ENCODE data around the gene GPR68. TPM values are rescaled to one million over a fixed set of nuclear protein-coding genes. Genes with fewer than 3 reads are reported as not detected.

The GPR68 gene, protein sequence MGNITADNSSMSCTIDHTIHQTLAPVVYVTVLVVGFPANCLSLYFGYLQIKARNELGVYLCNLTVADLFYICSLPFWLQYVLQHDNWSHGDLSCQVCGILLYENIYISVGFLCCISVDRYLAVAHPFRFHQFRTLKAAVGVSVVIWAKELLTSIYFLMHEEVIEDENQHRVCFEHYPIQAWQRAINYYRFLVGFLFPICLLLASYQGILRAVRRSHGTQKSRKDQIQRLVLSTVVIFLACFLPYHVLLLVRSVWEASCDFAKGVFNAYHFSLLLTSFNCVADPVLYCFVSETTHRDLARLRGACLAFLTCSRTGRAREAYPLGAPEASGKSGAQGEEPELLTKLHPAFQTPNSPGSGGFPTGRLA
- 1 to 10 TPM in 1 of 3 donors, under 1 TPM in 2; 0.15 to 1.1 (median 0.22) TPM for polyA plus RNA-seq

DNA sequence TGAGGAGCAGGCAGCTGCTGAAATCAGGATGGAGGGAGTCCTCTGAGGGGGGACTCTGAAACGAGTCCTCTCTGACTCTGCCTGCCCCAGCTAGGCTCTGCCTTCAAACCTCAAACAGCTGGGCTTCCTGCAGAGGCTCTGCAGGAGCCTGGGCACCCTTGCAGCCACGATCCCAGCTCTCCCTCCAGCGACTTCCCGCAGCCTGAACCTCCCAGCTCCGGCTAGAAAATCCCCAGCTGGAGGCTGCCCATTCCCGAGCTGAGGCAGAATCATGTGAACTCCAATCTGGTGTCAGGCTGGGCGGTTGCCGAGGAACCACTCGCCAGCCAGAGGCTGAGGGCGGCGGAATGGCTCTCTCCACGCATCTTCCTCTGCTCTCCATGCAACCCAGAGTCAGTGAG is at the start of gene GPR68:
TSS of gene GPR68 (minus strand) at position 204 of the 401 bp plus-strand sequence. CDS start 9,654 bp downstream, outside the sequence.
- no peak within 1 kb of the TSS for H3K27ac ChIP-seq (ENCODE audit: low read depth, low read length)
- 19 to 26% (median 21%) methylated on average over 12 of the region's 12 CpGs for WGBS, 3 donors

DNA sequence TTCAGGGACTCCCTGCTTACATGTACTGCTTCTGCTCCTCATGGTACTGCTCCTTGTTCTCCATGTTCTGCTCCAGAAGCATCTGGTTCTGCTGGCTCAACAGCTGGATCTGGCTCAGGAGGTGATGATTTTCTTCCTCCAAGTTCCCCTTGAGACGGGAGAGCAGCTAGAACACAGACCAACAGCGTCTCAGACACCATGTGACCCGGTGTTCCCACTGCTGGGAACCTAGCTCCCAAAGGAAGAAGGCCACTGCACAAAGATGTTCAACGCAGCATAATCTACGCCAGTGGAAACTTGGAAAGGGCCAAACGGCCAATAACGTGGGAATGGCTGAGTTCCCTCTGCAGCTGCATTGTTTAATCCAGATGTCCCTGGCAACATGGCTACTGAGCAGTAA is 49.6 kb upstream of the GPR68 start:
- H3K27ac ChIP-seq (ENCODE audit: low read depth, low read length): no peak overlapping the region
- WGBS, 3 donors: 51 to 80% (median 62%) methylated on average over 7 of the region's 7 CpGs

DNA sequence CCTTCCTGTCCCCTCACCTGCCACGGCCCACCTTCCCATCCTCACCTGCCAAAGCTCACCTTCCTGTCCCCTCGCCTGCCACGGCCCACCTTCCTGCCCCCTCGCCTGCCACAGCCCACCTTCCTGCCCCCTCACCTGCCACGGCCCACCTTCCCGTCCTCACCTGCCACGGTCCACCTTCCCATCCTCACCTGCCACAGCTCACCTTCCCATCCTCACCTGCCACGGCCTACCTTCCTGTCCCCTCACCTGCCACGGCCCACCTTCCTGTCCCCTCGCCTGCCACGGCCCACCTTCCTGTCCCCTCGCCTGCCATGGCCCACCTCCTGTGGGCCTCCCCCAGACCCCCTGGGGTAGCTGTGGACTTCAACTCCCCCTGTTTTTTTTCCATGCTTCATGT is 48.8 kb upstream of the GPR68 start:
- no peak overlapping the region for H3K27ac ChIP-seq (ENCODE audit: low read depth, low read length)
- whole genome bisulfite sequencing, 3 donors: 47 to 66% (median 59%) methylated on average over 12 of the region's 12 CpGs

DNA sequence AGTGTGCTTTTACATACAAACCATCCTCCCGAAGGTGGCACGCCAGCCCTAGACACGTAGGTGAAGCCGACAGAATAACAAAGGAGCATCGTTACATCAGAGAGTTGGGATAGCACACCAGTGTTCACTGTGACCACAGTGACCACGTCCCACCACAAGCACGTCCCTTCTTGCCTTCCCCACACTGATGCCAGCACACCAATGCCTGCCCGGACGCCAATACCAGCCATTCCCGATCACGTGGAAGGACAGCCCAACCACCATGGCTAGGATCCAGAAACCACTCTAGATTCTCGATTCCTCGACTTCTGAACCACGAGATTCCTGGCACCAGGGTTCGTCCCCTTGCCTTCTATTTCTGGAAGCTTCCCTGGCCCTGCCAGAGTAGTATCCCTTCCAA is 48.0 kb upstream of the GPR68 start:
- H3K27ac ChIP-seq (ENCODE audit: low read depth, low read length): no peak overlapping the region
- 86 to 90% (median 86%) methylated on average over 15 of the region's 15 CpGs for WGBS, 3 donors

DNA sequence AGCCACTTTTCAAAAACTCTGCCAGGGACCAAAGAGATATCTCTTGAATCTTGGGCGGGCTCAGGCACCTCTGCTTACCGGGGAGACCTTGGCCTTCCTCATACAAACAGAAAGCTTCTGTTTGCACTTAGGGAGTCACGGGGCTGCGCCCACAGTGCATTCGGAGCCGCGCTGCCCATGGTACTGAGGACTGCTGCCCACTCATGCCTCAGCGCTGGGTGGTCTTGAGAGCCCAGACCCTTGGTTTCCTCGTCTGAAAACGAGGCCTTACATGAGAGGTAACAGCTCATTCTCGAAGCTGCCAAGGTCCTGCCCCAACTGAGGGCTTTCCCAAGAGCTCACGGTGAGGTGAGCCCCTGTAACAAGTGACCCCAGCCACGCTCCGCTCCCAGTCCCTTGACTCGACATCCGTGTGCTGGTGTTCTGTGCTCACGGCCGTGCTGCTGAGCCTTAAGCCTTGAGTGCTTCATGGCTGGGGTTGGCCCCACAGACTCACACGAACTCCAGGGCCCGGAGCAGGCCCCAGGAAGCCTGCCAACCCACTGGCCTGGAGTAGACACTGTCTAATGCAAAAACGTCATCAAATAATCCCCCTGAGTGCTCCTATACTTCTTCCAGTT is 47.4 kb upstream of the GPR68 start:
- WGBS, 3 donors: 91 to 96% (median 93%) methylated on average over 21 of the region's 21 CpGs
- H3K27ac ChIP-seq (ENCODE audit: low read depth, low read length): no peak overlapping the region

DNA sequence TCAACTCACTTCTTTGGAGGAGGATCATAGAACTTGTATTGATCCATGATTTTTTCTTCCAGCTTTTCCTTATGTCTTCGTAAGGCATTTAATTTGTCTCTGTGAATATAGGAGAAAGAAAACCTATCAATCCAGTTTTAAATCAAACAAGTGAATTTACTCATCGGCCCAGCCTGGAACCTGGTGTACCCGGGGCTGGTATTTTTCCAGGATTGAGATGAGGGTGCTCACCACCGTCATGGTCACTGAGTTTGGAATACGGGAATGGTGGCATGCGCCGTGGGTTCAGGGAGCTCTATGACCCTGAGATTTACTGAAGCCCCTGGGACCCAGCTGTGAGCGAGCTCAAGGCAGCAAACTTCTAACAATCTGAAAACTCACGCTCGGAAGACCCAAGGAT is 46.5 kb upstream of the GPR68 start:
- H3K27ac ChIP-seq (ENCODE audit: low read depth, low read length): no peak overlapping the region
- 74 to 94% (median 93%) methylated on average over 10 of the region's 10 CpGs for WGBS, 3 donors

DNA sequence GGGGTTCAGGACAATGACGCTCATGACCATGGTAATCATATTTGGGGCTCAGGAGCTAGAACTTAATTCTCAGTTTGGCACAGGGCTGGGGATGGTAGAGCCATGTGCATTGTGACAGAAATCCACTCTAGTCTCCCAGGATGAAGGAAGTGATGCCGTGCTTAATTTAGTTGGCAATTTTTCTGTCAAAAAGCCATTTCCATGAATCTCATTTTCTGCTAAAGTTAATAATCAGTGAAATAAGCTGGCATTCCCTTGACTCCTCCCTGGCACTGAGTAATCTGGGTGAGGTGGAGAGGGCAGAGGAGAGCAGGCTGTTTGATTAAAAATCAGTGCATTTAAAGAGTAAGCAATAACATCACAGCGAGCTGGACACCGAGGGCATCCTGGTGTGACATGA is 45.0 kb upstream of the GPR68 start:
- 87 to 93% (median 91%) methylated on average over 4 of the region's 4 CpGs for WGBS, 3 donors
- no peak overlapping the region for H3K27ac ChIP-seq (ENCODE audit: low read depth, low read length)

DNA sequence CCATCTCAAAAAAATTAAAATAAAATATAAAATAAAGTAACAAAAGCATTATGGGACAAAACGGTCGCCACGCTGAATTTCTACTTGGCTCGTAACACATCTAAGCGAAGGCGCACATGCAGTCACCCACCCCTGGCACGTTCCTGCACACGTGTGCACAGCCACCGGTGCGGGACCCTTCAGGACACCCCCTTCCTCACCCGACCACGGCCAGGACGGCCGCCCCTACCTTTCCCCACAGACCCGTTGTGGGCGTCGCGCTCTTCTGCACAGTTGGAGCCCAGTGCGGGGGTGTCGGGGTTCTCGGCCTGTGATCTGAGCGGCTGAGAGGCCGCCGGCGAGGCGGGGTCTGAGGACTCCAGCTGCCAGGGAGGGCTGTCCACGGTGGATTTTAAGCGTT is 44.4 kb upstream of the GPR68 start:
- 93 to 94% (median 94%) methylated on average over 28 of the region's 28 CpGs for WGBS, 3 donors
- H3K27ac ChIP-seq (ENCODE audit: low read depth, low read length): no peak overlapping the region

DNA sequence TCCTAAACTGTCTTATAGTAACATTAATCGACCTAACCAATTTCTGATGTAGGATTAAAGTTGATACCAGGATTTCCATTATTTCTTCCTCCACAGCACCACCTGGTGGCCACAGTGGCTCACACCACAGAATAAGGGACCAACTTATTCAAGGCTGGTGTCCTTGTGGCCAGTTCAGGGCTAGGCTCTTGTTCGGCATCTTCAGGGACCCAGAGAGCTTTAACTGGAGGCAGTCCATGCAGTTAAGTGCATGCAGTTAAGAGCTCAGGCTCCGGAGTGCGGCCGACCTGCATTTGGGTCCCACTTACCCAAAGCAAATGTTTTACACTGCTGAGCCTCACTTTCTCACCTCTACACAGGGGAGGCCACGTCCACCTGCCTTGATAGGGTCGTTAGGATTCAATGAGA is 42.0 kb upstream of the GPR68 start:
- WGBS, 3 donors: 36 to 53% (median 46%) methylated on average over 7 of the region's 7 CpGs
- H3K27ac ChIP-seq (ENCODE audit: low read depth, low read length): no peak overlapping the region

DNA sequence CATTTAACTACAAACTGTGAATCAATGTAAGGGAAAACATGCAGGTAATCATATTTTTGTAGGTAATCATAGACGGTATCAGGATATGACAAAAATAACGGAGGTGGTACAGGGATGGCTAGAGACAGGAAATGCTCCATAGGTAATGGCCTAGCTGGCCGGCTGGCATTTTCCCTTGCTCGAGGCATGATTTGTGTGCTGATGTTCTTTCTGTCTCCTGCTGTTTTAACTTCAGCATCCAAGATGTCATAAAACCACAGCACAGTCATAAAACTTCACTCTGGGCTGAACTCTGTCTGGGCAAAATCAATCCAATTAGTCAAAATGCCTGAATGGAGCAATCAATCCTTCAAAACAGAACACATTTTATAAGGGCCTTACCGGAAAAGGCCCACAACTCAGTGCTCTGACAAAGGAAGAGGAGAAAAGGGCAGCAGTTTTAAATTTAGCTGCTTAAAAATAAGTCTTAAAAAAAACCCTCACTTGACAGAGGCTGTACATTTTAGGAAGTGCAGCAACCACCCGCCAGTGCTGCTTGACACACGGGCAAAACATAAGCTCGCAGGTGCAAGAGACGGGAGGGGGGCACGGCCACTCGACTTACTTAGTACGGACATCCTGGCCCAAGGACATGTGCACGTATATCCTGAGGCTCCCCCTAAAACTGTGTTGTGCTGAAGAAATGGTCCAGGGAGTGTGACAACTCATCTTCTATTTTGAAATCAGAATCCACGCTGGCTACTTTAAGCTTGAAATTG is 40.5 kb upstream of the GPR68 start:
- WGBS, 3 donors: 83 to 86% (median 85%) methylated on average over 14 of the region's 14 CpGs
- no peak overlapping the region for H3K27ac ChIP-seq (ENCODE audit: low read depth, low read length)

DNA sequence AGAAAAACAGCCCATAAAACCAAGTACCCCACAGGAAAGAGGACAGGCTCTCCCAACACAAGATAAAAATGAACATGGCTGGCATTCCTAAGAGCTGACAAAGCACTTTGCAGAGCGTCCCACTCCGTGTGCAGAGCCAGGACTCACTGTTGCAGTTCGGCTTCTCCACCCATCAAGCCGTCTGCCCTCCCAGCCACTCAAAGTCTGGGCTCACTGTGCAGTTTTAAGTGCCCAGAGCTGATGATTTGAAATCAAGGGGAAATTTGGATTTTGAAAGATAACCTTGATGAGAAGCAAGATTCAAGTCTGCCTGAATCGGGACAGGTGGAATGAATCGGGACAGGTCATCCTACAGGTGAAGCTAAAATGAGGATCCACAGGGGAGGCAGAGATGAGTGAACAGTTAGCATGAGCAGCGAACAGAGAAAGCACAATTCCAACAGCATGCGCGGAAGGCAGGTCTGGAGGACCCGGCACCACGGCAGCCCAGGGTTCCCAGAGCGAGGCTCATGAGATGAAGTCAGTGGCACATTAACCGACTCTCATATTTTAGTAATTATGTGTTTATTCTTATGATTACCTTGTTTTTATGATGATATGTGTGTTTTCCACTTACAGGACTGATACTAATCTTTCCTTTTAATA is 39.8 kb upstream of the GPR68 start:
- 83 to 92% (median 85%) methylated on average over 13 of the region's 13 CpGs for WGBS, 3 donors
- H3K27ac ChIP-seq (ENCODE audit: low read depth, low read length): no peak overlapping the region

DNA sequence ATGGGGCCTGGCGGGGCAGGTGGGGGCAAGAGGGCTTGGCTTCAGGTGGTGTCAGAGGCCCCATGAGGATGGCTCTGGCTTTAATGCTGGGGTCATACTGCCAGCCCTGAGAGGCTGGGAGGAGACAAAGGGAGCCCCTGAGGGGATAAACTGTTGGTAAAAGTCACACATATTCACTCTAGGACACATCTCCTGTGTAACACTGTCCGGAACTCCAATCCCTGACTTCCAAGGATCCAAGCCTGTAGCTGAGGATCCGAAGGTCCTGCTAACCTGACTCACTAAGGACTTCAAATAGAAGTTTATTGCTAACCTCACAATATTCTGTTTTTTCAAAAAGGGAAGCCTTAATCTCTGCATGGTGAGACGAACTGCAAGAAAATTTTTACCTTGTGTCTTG is 39.2 kb upstream of the GPR68 start:
- whole genome bisulfite sequencing, 3 donors: 88 to 96% (median 94%) methylated on average over 4 of the region's 4 CpGs

DNA sequence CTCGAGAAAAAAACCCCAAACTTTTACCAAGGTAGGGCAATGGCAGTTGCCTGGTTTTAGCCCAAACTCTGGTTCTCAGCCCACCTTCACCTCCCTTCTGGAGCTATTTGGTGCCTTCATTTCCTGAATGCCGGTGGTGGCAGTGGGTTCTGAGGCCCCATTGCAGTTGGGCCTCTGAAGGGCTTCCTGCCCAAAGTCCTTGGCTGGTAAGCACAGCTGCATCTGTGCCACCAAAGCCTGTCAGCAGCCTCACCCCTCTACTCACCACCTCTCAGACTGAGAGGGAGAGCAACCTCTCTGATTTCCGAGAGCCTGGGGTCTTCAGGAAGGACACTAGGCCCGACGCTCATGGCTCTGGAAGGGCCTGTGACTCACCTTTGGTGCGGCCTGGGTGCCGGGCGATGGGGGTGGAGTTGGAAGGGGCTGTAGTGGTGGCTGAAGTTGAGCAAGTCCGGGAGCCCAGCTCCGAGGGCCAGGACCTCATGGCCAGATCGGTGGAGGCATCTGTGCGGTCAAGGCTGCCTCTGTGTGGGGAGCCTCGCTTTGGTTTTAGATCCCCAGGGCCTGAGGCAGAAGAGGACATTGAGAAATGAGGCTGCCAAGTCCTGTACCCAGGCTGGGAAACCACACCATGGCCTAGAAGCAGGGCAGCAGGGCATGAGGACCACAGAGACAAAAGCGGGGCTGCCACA is 38.6 kb upstream of the GPR68 start:
- 96 to 97% (median 97%) methylated on average over 14 of the region's 14 CpGs for WGBS, 3 donors
- H3K27ac ChIP-seq (ENCODE audit: low read depth, low read length): no peak overlapping the region

More for the DNA sequence above, 39.2 kb upstream of the GPR68 start:
- no peak overlapping the region for H3K27ac ChIP-seq (ENCODE audit: low read depth, low read length)

DNA sequence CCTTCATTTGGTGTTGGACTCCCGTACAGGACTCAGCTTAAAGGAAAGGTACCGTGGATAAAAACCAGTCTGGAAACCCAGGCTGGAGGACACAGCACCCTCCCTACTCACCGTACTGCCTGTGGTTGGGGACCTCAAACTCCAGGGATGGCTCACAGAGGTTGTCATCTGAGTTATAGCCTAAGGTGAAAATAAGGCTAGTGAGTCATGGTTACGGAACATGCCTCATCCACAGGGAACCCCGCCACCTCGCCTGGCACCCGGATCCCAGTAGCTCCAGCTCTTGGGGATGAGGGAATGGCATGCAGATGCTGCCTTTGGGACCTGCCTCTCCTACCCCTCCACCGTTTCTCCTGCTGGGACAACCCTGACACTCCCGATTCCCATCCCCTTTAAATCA is 36.8 kb upstream of the GPR68 start:
- 96 to 97% (median 96%) methylated on average over 9 of the region's 9 CpGs for WGBS, 3 donors
- H3K27ac ChIP-seq (ENCODE audit: low read depth, low read length): no peak overlapping the region

DNA sequence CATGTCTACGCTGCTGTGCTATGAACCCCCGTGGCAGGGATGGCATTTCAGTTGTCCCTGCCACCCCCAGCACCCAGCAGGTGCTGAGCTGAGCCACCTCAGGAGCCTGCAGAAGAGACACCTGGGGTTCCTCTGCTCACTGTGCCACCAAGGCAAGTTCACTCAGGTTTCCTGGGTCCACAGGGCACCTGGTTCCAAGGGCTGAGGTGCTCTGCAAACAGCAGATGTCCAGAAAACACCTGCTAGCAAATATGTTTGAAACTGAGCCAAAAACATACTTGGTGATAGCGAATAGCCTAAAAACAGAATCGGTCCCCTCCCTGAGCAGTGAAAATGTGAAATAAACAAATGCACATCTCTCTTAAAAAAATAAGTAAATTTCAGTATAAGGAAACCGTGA is 35.6 kb upstream of the GPR68 start:
- WGBS, 3 donors: 75 to 90% (median 79%) methylated on average over 5 of the region's 5 CpGs
- H3K27ac ChIP-seq (ENCODE audit: low read depth, low read length): no peak overlapping the region

DNA sequence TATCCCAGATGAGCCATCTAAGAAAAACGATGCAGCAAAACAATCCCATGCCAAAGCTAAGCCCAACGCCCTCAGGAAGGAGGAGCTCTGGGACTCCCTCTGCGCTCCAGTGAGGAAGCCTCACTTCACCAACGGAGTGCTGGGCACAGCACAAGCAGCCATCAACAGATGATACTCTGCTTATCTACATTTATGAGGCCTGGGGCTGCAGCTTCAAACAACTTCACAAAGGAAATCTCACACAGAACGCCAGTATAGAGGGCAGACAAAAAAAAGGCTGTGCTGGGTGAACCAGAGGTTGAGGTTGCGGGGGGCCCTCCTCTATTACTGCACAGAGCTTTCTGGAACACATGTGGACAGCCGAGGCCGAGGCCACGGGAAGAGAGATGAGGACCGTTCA is 34.9 kb upstream of the GPR68 start:
- 88 to 91% (median 90%) methylated on average over 10 of the region's 10 CpGs for WGBS, 3 donors

DNA sequence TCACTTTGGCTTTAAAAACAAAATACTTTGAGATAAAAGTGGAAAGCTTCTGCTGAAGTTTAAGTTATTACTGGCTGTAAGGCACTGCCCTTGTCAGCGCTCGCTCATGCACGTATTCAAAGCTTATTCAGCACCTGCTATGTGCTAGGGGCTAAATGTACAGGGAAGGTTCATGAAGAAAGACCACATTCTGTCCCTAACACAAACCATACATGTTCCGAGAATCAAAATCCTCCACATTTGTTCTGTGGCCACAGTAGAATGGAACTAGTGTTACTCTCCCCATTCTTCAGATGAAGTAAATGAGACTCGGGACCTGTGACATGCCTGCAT is 33.8 kb upstream of the GPR68 start:
- H3K27ac ChIP-seq (ENCODE audit: low read depth, low read length): no peak overlapping the region
- 84 to 98% (median 96%) methylated on average over 5 of the region's 5 CpGs for WGBS, 3 donors

More for the DNA sequence above, 34.9 kb upstream of the GPR68 start:
- H3K27ac ChIP-seq (ENCODE audit: low read depth, low read length): no peak overlapping the region

Data from adipose tissue (tissue), 3 donors.